ENCODE results near the gene RAET1E.

GRCh38 chr6:149936743-149937142 lies 38.8 kb upstream of the RAET1E start:
- TF ChIP-seq ZNF274 (IDR thresholded peaks at IDR 0.05; ENCODE audit: low read depth, low read length) (no peak), YY1 (IDR thresholded peaks at IDR 0.05; ENCODE audit: insufficient read depth, insufficient read length) (no peak), SUZ12 (IDR thresholded peaks at IDR 0.05; ENCODE audit: extremely low read depth, insufficient read depth, insufficient read length) (no peak)

Measured in NT2/D1 (cell line).